CD14-positive monocyte (primary cell): ENCODE results near the gene NIPBL. TPM values are rescaled to one million over a fixed set of nuclear protein-coding genes. Genes with fewer than 3 reads are reported as not detected.

Source experiments
- DNase-seq, 3 donors: peaks; one replicate each; pipeline ENCODE4 v3.0.0-alpha.2; 2011 to 2022
- H2AFZ ChIP-seq: 2 replicates; pipeline ENCODE4 v1.6.0; 2012; ENCODE audit warnings: mild to moderate bottlenecking, low read depth, low read length, inconsistent platforms; ENCODE audit not compliant: insufficient read depth, poor library complexity, severe bottlenecking
- H3K27ac ChIP-seq, 2 donors: 1 replicate in 1 of 2; 2 replicates in 1 of 2; pipeline ENCODE4 v1.5.1; 2012 to 2013; ENCODE audit warnings: low read length in 2 of 2, control low read depth in 1 of 2, inconsistent platforms in 1 of 2, low read depth in 1 of 2, mild to moderate bottlenecking in 1 of 2
- H3K27me3 ChIP-seq, 2 donors: one replicate each; pipeline versions ENCODE4 v1.6.0 to v1.6.1; 2011 to 2013; ENCODE audit warnings: low read length in 2 of 2; ENCODE audit not compliant: control insufficient read depth in 2 of 2, insufficient read depth in 2 of 2
- H3K36me3 ChIP-seq, 2 donors: replicated peaks in 1 of 2; 1 replicate in 1 of 2; 2 replicates in 1 of 2; pipeline versions ENCODE4 v1.5.1 to v1.6.1; 2012 to 2013; ENCODE audit warnings: low read length in 2 of 2, control low read depth in 1 of 2, inconsistent platforms in 1 of 2, mild to moderate bottlenecking in 1 of 2; ENCODE audit not compliant: insufficient read depth in 2 of 2, control insufficient read depth in 1 of 2
- H3K4me1 ChIP-seq, 2 donors: 1 replicate in 1 of 2; 2 replicates in 1 of 2; pipeline versions ENCODE4 v1.5.1 to v1.6.1; 2012 to 2013; ENCODE audit warnings: low read length in 2 of 2, control low read depth in 1 of 2, inconsistent platforms in 1 of 2, mild to moderate bottlenecking in 1 of 2, moderate library complexity in 1 of 2; ENCODE audit not compliant: insufficient read depth in 2 of 2, control insufficient read depth in 1 of 2
- H3K4me2 ChIP-seq: replicated peaks from 2 replicates; pipeline ENCODE3; 2012; ENCODE audit warnings: low read length, moderate library complexity, mild to moderate bottlenecking; ENCODE audit not compliant: poor library complexity, severe bottlenecking; ENCODE audit errors: extremely low read depth
- H3K4me3 ChIP-seq, 3 experiments: fragments of 200-600 bp in 1 of 3; sonication (generic) in 1 of 3; replicated peaks in 1 of 3; 1 replicate in 2 of 3; 2 replicates in 1 of 3; pipeline ENCODE4 v1.5.1; 2011 to 2013; ENCODE audit warnings: low read length in 3 of 3, mild to moderate bottlenecking in 3 of 3, control low read depth in 2 of 3, low read depth in 2 of 3, inconsistent platforms in 1 of 3, moderate library complexity in 1 of 3
- H3K79me2 ChIP-seq: 2 replicates; pipeline ENCODE4 v1.6.0; 2012; ENCODE audit warnings: mild to moderate bottlenecking, control low read depth, inconsistent platforms, low read length, moderate library complexity; ENCODE audit not compliant: insufficient read depth
- H3K9ac ChIP-seq: 2 replicates; pipeline ENCODE4 v1.6.0; 2017; ENCODE audit warnings: low read length, mild to moderate bottlenecking; ENCODE audit not compliant: insufficient read depth, poor library complexity, severe bottlenecking
- H3K9me3 ChIP-seq, 2 donors: replicated peaks in 1 of 2; 1 replicate in 1 of 2; 2 replicates in 1 of 2; pipeline versions ENCODE4 v1.5.1 to v1.6.1; 2012 to 2013; ENCODE audit warnings: low read length in 2 of 2, control low read depth in 1 of 2; ENCODE audit not compliant: control insufficient read depth in 1 of 2, insufficient read depth in 1 of 2
- H4K20me1 ChIP-seq: 2 replicates; pipeline ENCODE4 v1.6.0; 2012; ENCODE audit warnings: mild to moderate bottlenecking, low read length, control low read depth, moderate library complexity; ENCODE audit not compliant: insufficient read depth
- H3K27ac Mint-ChIP-seq, 7 donors: one replicate each; pipeline ENCODE4 v1.8.0; 2020; ENCODE audit warnings: mild to moderate bottlenecking in 7 of 7, mixed read lengths in 7 of 7, moderate library complexity in 6 of 7, inconsistent platforms in 2 of 7
- H3K27me3 Mint-ChIP-seq, 3 donors: one replicate each; pipeline ENCODE4 v1.8.0; 2021 to 2022; ENCODE audit warnings: low read depth in 3 of 3, mild to moderate bottlenecking in 3 of 3, mixed read lengths in 3 of 3, moderate library complexity in 3 of 3, inconsistent platforms in 1 of 3
- H3K36me3 Mint-ChIP-seq, 2 donors: one replicate each; pipeline ENCODE4 v1.8.0; 2020; ENCODE audit warnings: mixed read lengths in 2 of 2, inconsistent platforms in 1 of 2, mild to moderate bottlenecking in 1 of 2
- H3K4me1 Mint-ChIP-seq: one replicate; pipeline ENCODE4 v1.8.0; 2020; ENCODE audit warnings: mild to moderate bottlenecking, mixed read lengths
- H3K4me3 Mint-ChIP-seq, 2 donors: one replicate each; pipeline ENCODE4 v1.8.0; 2020; ENCODE audit warnings: mild to moderate bottlenecking in 2 of 2, mixed read lengths in 2 of 2, moderate library complexity in 1 of 2
- H3K9me3 Mint-ChIP-seq, 7 donors: one replicate each; pipeline ENCODE4 v1.8.0; 2020 to 2022; ENCODE audit warnings: mixed read lengths in 7 of 7, mild to moderate bottlenecking in 6 of 7, moderate library complexity in 6 of 7, inconsistent platforms in 2 of 7
- WGBS: methylation state at CpG from one replicate; pipeline ENCODE4 v1.1.5; 2013; ENCODE audit warnings: missing lambda C conversion rate; ENCODE audit not compliant: insufficient coverage; 5-methylcytosine and 5-hydroxymethylcytosine counted together
- intact Hi-C, 2 donors: fragments of 100-400 bp; cut with micrococcal nuclease; formaldehyde crosslinking; loops; one replicate each; pipeline versions ENCODE4 v1.15.0 to v1.15.1; 2023
- polyA plus RNA-seq, 3 donors: library from polyadenylated mRNA; depleted of rRNA in 1 of 3; unstranded in 2 of 3; stranded (reverse) in 1 of 3; fragments of 300-500 nt in 2 of 3; fragments of >200 nt in 1 of 3; fragmentation: Illumina TruSeq in 2 of 3; gene quantifications; 1 replicate in 2 of 3; 2 replicates in 1 of 3; pipeline ENCODE4 v1.2.3, GENCODE V29; 2012 to 2021
- TF ChIP-seq, protein P1 (sequence below): fragments of 200-600 bp; IDR thresholded peaks from one replicate; pipeline ENCODE4 v1.8.0; 2022; ENCODE audit warnings: antibody characterized with exemption, mild to moderate bottlenecking

Gene NIPBL
- polyA plus RNA-seq, 3 donors: 6.6 to 36.0 (median 16.2) TPM

DNA sequence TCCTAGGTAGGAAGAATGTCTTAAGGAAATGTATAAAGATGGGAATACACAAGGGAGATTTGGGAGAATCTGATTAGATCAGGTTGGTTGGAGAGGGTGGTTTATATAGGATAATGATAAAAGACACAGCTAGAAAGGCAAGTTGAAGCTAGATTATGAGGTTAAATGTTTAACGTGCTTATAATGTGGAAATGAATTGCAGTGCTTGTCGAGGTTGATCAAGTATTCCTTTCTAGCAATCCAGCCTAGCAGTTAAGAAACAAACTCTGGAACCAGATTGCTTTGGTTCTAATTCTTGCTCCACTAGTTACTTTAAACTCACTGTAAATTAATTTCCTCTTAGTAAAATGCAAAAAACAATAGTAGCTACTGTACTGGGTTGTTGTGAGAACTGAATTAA is 76.5 kb downstream of the NIPBL start:
- no CpG with 5 or more reads among the region's 2 CpGs for WGBS
- no peak for DNase-seq
- no peak overlapping the region for H3K4me3 ChIP-seq
- Mint-ChIP-seq H3K27me3 (no peaks in the 10 kb centered on the region), H3K4me1 (peaks cover 14% of the 10 kb centered on the region), H3K36me3 (peaks cover 19 to 27% of the 10 kb centered on the region in 2 donors), H3K4me3 (no peak overlapping the region), H3K27ac (no peak overlapping the region), H3K9me3 (no peaks in the 10 kb centered on the region)
- no peak overlapping the region for H3K27ac ChIP-seq
- H3K9ac ChIP-seq: no peak overlapping the region
- peaks cover 87% of the 10 kb centered on the region for H4K20me1 ChIP-seq
- H2AFZ ChIP-seq: no peak overlapping the region
- no peak overlapping the region for H3K4me2 ChIP-seq
- H3K27me3 ChIP-seq: no peaks in the 10 kb centered on the region
- TF ChIP-seq, protein P1, sequence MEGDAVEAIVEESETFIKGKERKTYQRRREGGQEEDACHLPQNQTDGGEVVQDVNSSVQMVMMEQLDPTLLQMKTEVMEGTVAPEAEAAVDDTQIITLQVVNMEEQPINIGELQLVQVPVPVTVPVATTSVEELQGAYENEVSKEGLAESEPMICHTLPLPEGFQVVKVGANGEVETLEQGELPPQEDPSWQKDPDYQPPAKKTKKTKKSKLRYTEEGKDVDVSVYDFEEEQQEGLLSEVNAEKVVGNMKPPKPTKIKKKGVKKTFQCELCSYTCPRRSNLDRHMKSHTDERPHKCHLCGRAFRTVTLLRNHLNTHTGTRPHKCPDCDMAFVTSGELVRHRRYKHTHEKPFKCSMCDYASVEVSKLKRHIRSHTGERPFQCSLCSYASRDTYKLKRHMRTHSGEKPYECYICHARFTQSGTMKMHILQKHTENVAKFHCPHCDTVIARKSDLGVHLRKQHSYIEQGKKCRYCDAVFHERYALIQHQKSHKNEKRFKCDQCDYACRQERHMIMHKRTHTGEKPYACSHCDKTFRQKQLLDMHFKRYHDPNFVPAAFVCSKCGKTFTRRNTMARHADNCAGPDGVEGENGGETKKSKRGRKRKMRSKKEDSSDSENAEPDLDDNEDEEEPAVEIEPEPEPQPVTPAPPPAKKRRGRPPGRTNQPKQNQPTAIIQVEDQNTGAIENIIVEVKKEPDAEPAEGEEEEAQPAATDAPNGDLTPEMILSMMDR: no peak
- peaks cover 81% of the 10 kb centered on the region for H3K79me2 ChIP-seq
- H3K36me3 ChIP-seq: peaks cover 19 to 46% of the 10 kb centered on the region in 2 donors
- H3K4me1 ChIP-seq: peaks cover 2 to 14% of the 10 kb centered on the region in 2 donors
- intact Hi-C loops: no loop called here
- no peaks in the 10 kb centered on the region for H3K9me3 ChIP-seq

DNA sequence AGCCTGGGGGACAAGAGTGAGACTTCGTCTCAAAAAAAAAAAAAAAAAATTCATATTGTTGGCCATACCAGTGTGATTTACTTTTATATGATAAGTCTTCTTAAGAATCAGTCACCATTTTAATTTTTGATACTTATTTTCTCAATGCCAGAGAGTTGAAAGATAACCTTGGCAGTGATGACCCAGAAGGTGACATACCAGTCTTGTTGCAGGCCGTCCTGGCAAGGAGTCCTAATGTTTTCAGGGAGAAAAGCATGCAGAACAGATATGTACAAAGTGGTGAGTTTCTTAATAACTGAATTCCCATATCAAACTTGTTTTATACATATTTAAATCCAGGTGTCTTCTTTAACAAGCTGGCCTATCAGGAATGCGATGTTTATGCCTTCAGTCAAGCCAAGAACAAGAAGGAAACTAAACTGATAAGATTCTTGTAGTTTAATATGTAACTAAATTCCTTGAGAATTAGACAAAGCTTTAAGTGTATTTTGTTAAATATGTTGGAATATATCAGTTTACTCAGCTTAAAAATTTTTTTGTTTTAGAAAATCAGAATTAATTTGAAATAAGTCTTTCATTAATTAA is 81.5 kb downstream of the NIPBL start:
- no peak overlapping the region for H3K27ac Mint-ChIP-seq
- peaks cover 34% of the 10 kb centered on the region for H3K79me2 ChIP-seq
- H3K4me2 ChIP-seq: no peak overlapping the region
- WGBS: no CpG with 5 or more reads among the region's 3 CpGs
- no peak overlapping the region for H3K27ac ChIP-seq
- H3K27me3 Mint-ChIP-seq: no peaks in the 10 kb centered on the region
- no peak overlapping the region for H3K4me3 Mint-ChIP-seq
- intact Hi-C loops: no loop called here
- H3K4me1 ChIP-seq: no peaks in the 10 kb centered on the region
- peaks cover 63 to 91% of the 10 kb centered on the region in 2 donors for H3K36me3 ChIP-seq
- no peaks in the 10 kb centered on the region for H3K27me3 ChIP-seq
- H3K36me3 Mint-ChIP-seq: peaks cover 32 to 58% of the 10 kb centered on the region in 2 donors
- H3K9me3 Mint-ChIP-seq: no peaks in the 10 kb centered on the region
- H3K4me1 Mint-ChIP-seq: no peaks in the 10 kb centered on the region
- peaks cover 58% of the 10 kb centered on the region for H4K20me1 ChIP-seq
- H3K9ac ChIP-seq: no peak overlapping the region
- H3K9me3 ChIP-seq: no peaks in the 10 kb centered on the region
- no peak overlapping the region for H3K4me3 ChIP-seq
- TF ChIP-seq, protein P1: no peak
- no peak for DNase-seq
- no peak overlapping the region for H2AFZ ChIP-seq
